Duodenal mucosa (tissue), 2 donors: ENCODE results near the gene KLHDC4.

ENCODE experiments used
- H3K27ac ChIP-seq: one replicate; pipeline ENCODE4 v1.7.0; 2013; ENCODE audit warnings: low read depth, low read length
- H3K27me3 ChIP-seq, 2 donors: one replicate each; pipeline ENCODE4 v1.7.0; 2013; ENCODE audit warnings: low read length in 2 of 2, control low read depth in 1 of 2; ENCODE audit not compliant: insufficient read depth in 2 of 2, control insufficient read depth in 1 of 2
- H3K36me3 ChIP-seq, 2 donors: one replicate each; pipeline ENCODE4 v1.7.0; 2013; ENCODE audit warnings: low read length in 2 of 2, control low read depth in 1 of 2; ENCODE audit not compliant: insufficient read depth in 2 of 2, control insufficient read depth in 1 of 2
- H3K4me1 ChIP-seq, 2 donors: one replicate each; pipeline ENCODE4 v1.7.0; 2013; ENCODE audit warnings: low read length in 2 of 2, control low read depth in 1 of 2; ENCODE audit not compliant: insufficient read depth in 2 of 2, control insufficient read depth in 1 of 2
- H3K4me3 ChIP-seq, 2 donors: one replicate each; pipeline ENCODE4 v1.7.0; 2013; ENCODE audit warnings: low read length in 2 of 2, low read depth in 1 of 2
- H3K9ac ChIP-seq, 2 donors: one replicate each; pipeline ENCODE4 v1.7.0; 2013; ENCODE audit warnings: low read length in 2 of 2, low read depth in 1 of 2
- H3K9me3 ChIP-seq, 2 donors: one replicate each; pipeline ENCODE4 v1.7.0; 2013; ENCODE audit warnings: low read length in 2 of 2, control low read depth in 1 of 2; ENCODE audit not compliant: control insufficient read depth in 1 of 2

The KLHDC4 gene

GRCh38 chr16:87678618-87679017 is 87.2 kb downstream of the KLHDC4 start:
- no peak overlapping the region for H3K27ac ChIP-seq
- no peaks in the 10 kb centered on the region for H3K27me3 ChIP-seq
- no peaks in the 10 kb centered on the region for H3K9me3 ChIP-seq
- no peak overlapping the region for H3K4me3 ChIP-seq
- H3K9ac ChIP-seq, result no peak overlapping the region
- no peaks in the 10 kb centered on the region for H3K4me1 ChIP-seq
- H3K36me3 ChIP-seq, result no peaks in the 10 kb centered on the region

DNA sequence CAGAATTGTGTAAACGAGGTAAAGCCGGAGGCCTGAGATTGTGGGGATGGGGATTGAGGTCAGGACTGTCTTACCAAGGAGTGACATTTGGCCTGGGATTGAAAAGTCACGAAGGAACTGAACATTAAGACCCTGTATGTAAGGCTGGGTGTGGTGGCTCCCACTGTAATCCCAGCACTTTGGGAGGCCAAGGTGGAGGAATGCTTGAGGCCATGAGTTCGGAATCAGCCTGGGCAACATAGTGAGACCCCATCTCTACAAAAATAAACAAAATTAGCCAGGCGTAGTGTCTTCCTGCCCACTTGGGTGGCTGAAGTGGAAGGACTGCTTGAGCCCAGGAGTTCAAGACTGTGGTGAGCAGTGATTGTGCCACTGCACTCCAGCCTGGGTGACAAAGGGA is 88.0 kb downstream of the KLHDC4 start:
- Histone ChIP-seq H3K4me1 (no peaks in the 10 kb centered on the region), H3K27me3 (no peaks in the 10 kb centered on the region)

DNA sequence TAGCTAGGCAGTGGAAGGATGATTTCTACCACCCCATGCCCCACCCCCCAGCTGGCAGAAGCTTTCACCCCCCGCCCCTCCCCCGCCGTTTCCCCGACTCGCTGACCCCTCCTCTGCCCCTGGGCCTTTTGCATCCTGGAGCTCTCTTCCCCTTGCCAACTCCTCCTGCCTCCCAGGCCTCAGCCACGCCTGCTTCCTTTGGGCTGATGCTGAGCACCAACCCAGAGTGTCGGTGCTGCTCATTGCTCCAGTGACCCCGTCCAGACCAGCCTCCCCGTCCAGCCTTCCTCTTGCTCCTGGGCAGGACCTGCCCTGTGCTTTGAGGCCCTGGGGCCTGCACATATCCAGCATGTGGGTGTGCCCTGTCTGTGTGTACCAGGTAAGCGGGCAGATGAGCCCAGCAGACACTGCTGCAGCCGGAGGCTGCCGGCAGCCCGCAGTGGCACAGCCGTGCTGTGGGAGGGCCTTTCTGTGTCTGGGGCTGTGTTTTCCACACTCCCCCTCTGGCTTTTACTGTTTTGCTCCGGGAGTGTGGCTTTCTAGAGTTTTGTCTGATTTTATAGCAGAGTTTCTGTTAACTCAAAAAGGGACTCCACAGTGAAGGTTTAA is 90.6 kb downstream of the KLHDC4 start:
- H3K27me3 ChIP-seq, result no peaks in the 10 kb centered on the region
- no peaks in the 10 kb centered on the region for H3K36me3 ChIP-seq
- no peak overlapping the region for H3K9ac ChIP-seq
- H3K4me3 ChIP-seq, result no peak overlapping the region
- no peak overlapping the region for H3K27ac ChIP-seq
- no peaks in the 10 kb centered on the region for H3K4me1 ChIP-seq
- no peaks in the 10 kb centered on the region for H3K9me3 ChIP-seq

More for the DNA sequence above, 88.0 kb downstream of the KLHDC4 start:
- H3K27ac ChIP-seq, result no peak overlapping the region
- H3K36me3 ChIP-seq, result no peaks in the 10 kb centered on the region
- no peak overlapping the region for H3K4me3 ChIP-seq
- H3K9ac ChIP-seq, result no peak overlapping the region
- no peaks in the 10 kb centered on the region for H3K9me3 ChIP-seq

DNA sequence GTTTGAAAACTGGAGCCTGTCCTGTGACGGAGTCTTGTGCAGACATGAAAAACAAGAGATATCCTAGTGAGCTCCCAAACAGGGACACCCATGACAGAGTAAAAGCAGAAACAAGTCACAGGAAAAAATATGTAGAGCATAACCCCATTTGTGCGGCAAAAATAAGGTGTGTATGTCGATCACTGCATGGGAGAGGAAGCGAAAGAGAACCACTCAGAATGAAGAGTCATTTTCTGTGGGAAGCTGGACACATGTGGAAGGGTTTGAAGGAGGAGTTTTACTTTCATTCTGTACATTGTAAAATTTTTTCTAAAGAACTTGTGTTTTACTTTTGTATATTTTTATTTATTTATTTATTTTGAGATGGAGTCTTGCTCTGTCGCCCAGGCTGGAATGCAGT is 91.4 kb downstream of the KLHDC4 start:
- Histone ChIP-seq H3K4me3 (no peak overlapping the region), H3K27ac (no peak overlapping the region), H3K36me3 (no peaks in the 10 kb centered on the region), H3K27me3 (no peaks in the 10 kb centered on the region), H3K4me1 (no peaks in the 10 kb centered on the region), H3K9ac (no peak overlapping the region), H3K9me3 (no peaks in the 10 kb centered on the region)

DNA sequence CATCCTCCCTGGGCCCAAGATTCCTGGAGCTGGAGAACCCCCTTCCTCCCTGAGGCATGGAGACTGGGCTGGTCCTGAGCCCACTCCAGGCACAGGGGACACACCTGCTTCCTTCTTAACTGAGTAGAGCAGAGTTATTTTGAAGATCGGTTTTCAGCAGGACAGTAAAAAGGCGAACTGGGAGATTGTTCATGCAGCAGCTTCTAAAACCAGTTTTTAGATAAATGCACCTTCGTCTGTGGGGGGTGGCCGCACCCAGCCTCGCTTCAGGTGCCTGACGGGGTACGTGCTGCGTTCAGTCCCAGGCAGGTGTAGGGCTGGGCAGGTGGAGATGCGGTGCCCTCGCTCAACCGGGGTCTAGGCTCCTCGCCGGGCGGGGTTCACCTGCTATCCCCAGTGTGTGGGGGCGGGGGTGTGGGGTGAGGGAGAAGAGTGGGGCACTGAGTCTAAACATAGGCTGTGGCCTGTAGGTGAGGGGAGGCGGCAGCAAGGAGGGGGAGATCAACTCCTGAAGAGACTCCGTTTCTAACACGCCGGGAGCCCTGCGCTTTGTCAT is 94.0 kb downstream of the KLHDC4 start:
- Histone ChIP-seq H3K27ac (no peak overlapping the region), H3K27me3 (no peaks in the 10 kb centered on the region)

DNA sequence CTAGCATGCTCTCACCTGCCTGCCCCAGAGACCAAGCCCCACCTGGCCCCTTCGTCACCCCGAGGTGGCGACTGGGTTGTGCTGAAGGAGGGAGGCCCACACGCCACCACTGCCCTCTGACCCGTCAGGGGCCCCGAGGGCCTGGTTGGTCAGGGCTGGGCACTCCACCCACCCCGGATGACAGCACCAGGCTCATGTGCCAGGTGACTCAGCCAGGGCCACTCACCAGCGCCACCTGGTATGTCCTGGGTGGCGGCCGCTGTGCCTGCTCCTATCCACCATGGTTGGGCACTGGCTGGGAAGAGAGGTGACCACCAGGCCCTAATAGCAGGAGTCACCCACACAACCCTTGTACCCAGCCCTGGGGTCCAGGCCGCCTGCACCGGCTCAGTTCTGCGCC is 94.6 kb downstream of the KLHDC4 start:
- H3K27ac ChIP-seq, result no peak overlapping the region
- H3K9me3 ChIP-seq, result no peaks in the 10 kb centered on the region
- no peaks in the 10 kb centered on the region for H3K36me3 ChIP-seq
- no peaks in the 10 kb centered on the region for H3K27me3 ChIP-seq
- H3K4me1 ChIP-seq, result no peaks in the 10 kb centered on the region
- H3K4me3 ChIP-seq, result no peak overlapping the region
- no peak overlapping the region for H3K9ac ChIP-seq

More for the DNA sequence above, 94.0 kb downstream of the KLHDC4 start:
- Histone ChIP-seq H3K4me3 (no peak overlapping the region), H3K4me1 (no peaks in the 10 kb centered on the region), H3K9ac (no peak overlapping the region), H3K36me3 (no peaks in the 10 kb centered on the region), H3K9me3 (no peaks in the 10 kb centered on the region)

GRCh38 chr16:87669672-87670071 is 96.1 kb downstream of the KLHDC4 start:
- H3K36me3 ChIP-seq, result no peaks in the 10 kb centered on the region
- H3K4me1 ChIP-seq, result no peaks in the 10 kb centered on the region
- no peaks in the 10 kb centered on the region for H3K27me3 ChIP-seq
- H3K9ac ChIP-seq, result no peak overlapping the region
- H3K27ac ChIP-seq, result no peak overlapping the region
- no peak overlapping the region for H3K4me3 ChIP-seq
- H3K9me3 ChIP-seq, result no peaks in the 10 kb centered on the region

GRCh38 chr16:87667946-87668345 is 97.8 kb downstream of the KLHDC4 start:
- Histone ChIP-seq H3K36me3 (no peaks in the 10 kb centered on the region), H3K4me1 (no peaks in the 10 kb centered on the region), H3K4me3 (no peak overlapping the region), H3K9me3 (no peaks in the 10 kb centered on the region), H3K27me3 (no peaks in the 10 kb centered on the region), H3K27ac (no peak overlapping the region), H3K9ac (no peak overlapping the region)

GRCh38 chr16:87667443-87667842 is 98.3 kb downstream of the KLHDC4 start:
- H3K36me3 ChIP-seq, result no peaks in the 10 kb centered on the region
- peaks cover 0 to 4% of the 10 kb centered on the region in 2 donors for H3K4me1 ChIP-seq
- H3K9me3 ChIP-seq, result no peaks in the 10 kb centered on the region
- H3K4me3 ChIP-seq, result no peak overlapping the region
- no peaks in the 10 kb centered on the region for H3K27me3 ChIP-seq
- no peak overlapping the region for H3K27ac ChIP-seq
- H3K9ac ChIP-seq, result no peak overlapping the region

DNA sequence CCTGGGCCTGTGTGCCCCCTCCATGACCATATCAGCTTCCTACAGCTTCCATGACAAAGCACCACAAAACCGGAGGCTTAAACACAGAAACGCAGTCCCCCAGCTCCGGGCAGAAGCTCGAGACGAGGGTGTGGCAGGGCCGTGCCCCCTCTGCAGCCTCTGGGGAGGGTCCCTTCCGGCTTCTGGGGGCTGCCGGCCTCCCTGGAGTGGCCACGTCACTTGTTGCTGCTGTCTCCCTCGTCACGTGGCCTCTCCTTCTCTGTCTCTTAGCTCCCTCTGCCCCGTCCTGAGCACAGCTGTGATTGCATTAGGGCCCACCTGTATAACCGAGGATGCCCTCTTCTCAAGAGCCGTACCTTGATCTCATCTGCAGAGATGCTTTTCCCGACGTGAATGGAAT is 98.9 kb downstream of the KLHDC4 start:
- peaks cover 0 to 5% of the 10 kb centered on the region in 2 donors for H3K4me1 ChIP-seq
- H3K27ac ChIP-seq, result no peak overlapping the region
- no peak overlapping the region for H3K4me3 ChIP-seq
- no peak overlapping the region for H3K9ac ChIP-seq
- no peaks in the 10 kb centered on the region for H3K36me3 ChIP-seq
- H3K9me3 ChIP-seq, result no peaks in the 10 kb centered on the region
- H3K27me3 ChIP-seq, result no peaks in the 10 kb centered on the region
